Activated CD4-positive, alpha-beta T cell treated with anti-CD3 and anti-CD28 coated beads, Interleukin-2, amount 50 U/mL, for 1 hour (primary cell): ENCODE measurements around the gene P4HA2.

Experiments
- DNase-seq: peaks from one replicate; pipeline ENCODE4 v3.0.0-alpha.2; 2020

Gene P4HA2

DNA sequence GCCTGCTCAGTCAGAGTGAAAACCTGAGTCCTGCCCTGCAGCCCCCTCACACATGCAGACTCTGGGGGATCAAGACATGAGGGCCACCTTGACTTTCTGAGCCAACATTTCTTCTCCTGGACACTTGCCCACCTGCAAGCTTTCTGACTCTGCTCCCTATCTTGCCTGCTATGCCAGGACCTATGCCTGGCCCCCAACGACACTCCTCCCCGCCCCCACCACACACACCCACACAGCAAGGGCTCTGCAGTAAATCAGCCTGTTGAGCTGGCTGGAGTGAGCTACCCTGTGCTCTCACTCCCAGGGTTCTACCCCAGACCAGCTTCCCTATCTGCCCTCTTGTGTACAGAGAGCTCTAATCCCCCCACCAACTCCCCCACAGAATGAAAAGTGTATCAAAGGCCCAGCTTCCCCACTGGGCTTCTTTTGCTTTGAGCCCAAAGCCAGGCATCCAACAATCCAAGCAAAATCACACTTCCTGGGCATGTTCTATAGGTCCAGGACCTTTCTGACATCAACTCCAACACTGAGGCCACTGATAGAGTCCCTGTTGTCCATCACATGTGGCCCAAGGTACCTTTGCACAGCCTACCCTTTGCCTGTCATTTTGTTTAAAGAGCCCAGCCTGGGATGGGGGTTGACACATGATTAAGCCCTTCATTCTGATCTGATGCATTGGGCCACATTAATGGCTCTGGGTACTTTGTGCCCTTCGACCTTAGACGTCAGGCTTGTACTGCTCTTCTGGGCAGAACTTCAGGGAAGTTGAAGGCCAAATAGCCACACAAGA, 37.1 kb upstream of the P4HA2 start:
- no peak for DNase-seq

- no peak for DNase-seq
Measured at GRCh38 chr5:132263548-132264261, 36.1 kb upstream of the P4HA2 start.

- DNase-seq = no peak
Measured at GRCh38 chr5:132262882-132263547, 35.4 kb upstream of the P4HA2 start.

- DNase-seq = no peak
Measured at GRCh38 chr5:132261881-132262845, 34.5 kb upstream of the P4HA2 start.

DNA sequence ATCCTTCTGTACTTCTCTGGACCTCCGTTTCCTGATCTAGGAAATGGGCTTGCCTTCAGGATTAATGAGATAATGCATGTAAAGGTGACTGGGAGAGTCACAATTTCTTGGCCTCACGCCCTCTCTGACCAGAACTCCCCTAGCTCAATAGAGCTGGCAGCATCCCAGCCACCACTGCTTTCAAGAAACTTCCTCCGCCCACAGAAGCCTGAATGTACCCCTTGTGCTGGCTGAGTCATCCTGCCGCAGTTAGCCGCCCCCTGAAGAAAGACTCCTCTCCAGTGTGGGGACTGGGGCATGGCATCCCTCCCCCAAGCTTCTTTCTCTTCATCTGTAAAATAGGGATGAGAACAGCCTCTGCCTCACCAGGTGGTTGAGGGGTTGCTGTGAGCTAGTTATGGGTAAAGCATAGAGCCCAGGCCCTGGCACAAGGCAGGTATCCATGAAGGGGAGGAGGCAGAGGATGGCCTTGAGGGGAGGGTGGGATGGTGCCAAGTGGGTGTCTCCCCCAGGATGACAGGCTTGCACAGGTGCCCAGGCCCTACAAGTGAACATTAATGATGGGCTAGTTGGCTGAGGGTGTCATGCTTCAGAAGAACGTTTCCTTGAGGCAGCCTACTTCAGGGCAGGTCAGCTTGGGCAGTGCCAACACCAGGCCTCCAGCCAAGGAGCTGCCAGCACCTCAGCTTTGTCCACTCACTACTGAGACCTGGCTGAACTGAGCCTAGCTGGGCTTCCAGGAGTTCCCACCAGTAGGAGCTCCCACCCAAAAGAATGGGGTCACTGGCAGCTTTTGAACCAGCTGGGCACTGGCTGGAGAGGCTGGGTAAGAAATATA, 33.3 kb upstream of the P4HA2 start:
- no peak for DNase-seq

GRCh38 chr5:132260051-132260450, 32.4 kb upstream of the P4HA2 start:
- DNase-seq = no peak

- no peak for DNase-seq
Measured at GRCh38 chr5:132259069-132259851, 31.6 kb upstream of the P4HA2 start.

- DNase-seq = no peak
Measured at GRCh38 chr5:132258102-132259068, 30.7 kb upstream of the P4HA2 start.

DNA sequence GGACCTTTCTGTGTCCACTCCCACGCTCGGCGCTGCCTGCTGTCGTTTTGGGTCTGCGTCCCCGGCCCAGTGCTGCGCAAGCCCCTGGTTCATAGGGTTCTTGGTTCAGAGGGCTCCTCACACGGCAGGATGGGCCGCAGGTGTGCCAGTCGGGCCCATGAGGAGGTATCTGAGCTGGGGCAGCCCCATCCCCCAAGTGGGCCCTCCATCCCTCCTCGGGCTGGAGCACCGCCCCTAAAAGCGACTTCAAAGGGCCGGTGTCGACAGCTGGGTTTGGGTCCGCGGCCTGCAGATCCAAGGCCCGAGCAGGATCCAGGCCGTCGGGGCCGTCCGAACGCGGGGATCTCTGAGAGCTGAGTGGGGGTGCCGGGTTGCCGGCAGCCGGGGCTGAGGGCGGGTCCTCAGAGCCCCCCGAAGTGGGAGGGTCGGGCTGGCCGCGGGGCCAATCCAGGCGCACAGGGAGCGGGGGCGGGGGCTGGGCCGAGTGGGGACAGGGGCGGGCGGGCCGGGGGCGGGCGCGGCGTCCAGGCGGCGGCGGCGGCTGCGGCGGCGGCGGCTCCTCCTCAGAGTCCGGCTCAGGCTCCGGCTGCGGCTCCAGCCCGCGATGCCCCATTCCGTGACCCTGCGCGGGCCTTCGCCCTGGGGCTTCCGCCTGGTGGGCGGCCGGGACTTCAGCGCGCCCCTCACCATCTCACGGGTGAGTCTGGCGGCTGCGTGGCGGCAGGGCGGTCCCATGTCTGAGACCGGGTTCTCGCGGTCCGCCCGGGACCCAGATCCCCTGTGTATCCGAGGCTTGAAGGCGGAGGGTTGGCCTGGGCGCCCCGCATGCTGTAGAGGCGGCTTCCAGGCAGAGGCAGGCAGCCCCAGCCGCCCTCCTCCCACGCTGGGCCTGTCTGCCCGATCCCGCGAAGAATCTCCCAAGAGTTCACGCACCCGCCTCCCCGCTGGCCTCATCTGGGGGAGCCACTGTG, 29.8 kb upstream of the P4HA2 start, which contains the start of gene PDLIM4:
Gene PDLIM4, plus strand, starts transcription at position 566 of the 971 bp plus-strand sequence. Its CDS starts 39 bp downstream, at position 605.
- DNase-seq = no peak

DNA sequence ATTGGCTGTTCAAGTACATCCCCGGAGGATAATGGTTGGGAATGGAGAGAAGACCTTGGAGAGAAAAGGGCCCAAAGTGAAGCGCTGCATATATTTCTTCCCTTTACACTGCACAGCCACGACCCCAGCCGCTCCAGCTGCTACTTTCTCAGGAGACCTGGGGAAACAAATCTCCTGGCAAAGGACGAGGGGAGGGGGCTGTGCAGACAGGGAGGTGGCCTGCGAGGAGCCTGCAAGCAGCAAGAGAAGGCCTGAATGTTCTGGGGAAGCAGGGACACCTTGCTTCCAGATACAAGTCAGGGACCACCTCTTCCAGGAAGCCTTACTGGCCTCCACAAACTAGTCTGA, 29.1 kb upstream of the P4HA2 start:
- DNase-seq = no peak

- DNase-seq = no peak
Measured at GRCh38 chr5:132256086-132256782, 28.6 kb upstream of the P4HA2 start.

GRCh38 chr5:132254321-132254977, 26.8 kb upstream of the P4HA2 start:
- no peak for DNase-seq

- DNase-seq = no peak
Measured at GRCh38 chr5:132253452-132254320, 26.0 kb upstream of the P4HA2 start.

- no peak for DNase-seq
Measured at GRCh38 chr5:132253008-132253441, 25.4 kb upstream of the P4HA2 start.

DNA sequence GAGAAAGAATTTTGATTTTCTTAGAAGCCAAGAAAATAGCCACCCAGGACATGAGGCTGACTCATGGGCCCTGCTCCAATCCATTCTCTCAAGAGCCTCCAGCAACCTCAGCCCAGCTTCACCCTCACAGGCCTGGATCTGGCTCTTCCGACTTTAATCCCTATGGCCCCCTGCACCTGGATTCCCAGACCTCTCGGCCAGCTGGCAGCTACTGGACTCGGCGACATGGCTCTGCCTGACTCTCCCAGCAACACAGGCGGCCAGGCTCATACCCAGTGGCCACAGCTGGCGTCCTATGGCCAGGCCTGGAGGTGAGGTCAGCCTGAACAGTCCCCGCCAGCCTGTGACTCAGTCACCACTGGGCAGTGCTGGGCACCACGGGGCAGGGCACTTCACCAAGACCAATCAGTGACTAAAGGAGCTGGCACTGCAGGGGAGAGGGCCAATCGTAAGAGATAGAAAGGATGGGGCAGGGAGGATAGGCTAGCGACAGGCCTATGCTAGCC, 23.6 kb upstream of the P4HA2 start:
- no peak for DNase-seq

GRCh38 chr5:132250547-132250946, 22.9 kb upstream of the P4HA2 start:
- no peak for DNase-seq
